ENCODE data around the gene ASXL1.

ASXL1 gene

DNA sequence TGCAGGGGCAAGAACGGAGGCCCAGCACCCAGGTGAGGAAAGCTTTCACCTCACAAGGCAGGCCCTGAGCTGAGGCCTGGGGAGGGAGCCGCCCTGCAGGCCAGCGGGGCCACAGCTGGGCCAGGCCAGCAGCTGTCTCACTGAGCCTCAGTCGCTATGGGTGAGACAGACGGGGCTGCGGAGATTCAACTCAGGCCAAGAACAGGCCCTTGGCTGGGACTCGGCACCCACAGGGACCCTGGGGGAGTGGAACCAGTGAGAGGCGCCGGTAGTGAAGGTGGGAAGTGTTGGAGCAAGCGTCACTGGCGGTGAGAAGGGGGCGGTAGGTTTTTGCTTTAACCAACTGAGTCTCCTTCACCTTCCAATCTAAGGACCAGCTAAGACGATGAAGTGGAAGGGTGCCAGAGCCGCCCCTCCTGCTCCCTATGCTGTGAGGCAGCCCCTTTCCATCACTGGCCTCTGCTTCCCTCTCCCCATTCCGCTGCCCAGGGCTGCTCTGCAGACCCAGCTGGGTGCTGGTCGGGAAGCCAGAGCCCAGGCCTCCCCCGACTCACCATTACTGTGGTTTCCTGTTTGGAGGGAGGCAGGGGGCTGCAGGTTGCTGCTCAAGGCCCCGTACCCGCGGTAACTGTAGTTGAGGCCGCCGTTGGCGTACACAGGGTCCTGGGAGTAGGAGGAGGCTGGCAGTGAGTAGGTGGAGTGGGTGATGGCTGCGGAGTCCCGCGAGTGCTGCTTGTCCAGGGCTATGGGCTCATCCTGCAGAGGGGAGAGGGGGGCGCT is 93.7 kb downstream of the ASXL1 start:
- peak in 1 of 51 donors; percentile 14 for DNase-seq

DNA sequence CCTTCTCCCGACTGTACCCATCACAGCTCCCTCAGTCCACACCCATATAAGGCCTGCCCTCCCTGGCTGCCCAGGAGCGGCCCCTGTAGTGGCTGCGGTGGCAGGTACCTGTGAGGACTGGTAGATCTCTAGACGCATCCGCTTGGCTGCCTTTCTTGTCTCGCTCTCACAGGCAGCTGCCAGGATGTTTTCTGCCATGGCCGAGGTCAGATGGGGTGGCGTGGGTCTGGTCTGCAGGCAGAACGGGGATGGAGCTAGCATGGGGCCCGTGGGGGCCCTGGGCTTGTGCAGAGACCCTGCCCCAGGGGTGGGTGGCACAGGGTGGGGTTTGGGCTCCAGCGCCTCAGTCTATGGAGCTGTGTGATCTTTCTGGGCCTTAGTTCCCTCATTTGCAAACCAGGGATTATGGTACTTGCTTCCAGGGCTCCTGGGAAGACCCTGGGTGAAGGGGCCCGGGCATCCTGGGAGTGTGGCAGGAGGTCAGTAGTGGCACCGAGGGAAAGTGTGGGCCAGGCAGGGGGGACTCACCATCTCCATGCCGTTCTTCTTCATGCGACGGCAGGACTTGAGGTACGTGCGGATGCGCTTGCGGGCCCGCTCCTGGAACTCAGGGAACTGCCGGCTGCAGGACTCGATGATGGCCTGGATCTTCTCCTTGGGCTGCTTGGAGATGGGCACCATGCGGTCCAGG is 94.8 kb downstream of the ASXL1 start:
- no peak for DNase-seq

GRCh38 chr20:32453467-32454163 is 95.5 kb downstream of the ASXL1 start:
- DNase-seq, result no peak

DNA sequence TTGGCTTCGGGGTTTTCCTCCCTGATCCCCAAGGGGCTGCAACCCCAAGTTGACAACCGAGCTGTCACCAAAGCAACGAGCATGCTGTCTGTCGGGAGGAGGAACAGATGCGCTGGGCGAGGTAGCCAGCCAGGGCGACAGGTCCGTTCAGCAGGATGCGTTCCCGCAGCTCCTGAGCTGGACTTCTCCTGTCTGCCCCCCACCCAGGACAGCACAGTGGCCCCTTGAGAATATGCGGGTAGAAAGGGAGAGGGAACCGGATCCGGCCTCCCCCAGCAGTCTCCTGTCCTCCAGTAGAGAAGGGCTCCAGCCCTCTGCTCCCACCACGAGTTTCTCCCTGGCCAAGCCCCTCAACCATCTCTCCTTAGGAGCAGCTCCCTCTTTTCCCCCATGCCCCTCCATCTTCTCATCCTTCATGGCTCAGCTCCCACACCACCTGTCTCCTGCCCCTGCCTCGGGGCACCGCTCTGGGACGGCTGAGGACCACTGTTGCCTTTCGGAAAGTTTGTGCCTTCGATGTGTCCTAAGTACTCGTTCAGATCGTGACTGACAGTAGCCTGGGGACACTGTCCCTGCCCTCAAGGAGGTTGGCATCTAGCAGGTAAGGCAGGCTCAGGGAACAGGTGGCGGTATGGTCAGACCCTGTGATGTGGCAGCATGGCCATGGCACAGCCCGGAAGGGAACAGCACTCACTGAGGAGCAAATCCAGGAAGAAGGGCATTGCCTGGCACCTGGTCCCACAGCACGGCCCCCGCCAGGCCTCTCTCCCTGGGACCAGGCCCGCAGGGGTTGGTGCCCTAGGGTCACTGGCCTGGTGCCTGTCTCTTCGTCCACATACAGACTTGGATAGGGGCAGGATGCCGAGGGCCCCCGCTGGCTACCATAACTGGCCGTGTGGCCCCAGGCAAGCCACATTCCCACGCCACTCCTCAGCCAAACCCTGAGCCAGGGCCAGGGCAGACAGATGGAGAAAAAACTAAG is 96.3 kb downstream of the ASXL1 start:
- DNase-seq, result no peak

- DNase-seq, result no peak
Measured at GRCh38 chr20:32455171-32455900, 97.2 kb downstream of the ASXL1 start.

DNA sequence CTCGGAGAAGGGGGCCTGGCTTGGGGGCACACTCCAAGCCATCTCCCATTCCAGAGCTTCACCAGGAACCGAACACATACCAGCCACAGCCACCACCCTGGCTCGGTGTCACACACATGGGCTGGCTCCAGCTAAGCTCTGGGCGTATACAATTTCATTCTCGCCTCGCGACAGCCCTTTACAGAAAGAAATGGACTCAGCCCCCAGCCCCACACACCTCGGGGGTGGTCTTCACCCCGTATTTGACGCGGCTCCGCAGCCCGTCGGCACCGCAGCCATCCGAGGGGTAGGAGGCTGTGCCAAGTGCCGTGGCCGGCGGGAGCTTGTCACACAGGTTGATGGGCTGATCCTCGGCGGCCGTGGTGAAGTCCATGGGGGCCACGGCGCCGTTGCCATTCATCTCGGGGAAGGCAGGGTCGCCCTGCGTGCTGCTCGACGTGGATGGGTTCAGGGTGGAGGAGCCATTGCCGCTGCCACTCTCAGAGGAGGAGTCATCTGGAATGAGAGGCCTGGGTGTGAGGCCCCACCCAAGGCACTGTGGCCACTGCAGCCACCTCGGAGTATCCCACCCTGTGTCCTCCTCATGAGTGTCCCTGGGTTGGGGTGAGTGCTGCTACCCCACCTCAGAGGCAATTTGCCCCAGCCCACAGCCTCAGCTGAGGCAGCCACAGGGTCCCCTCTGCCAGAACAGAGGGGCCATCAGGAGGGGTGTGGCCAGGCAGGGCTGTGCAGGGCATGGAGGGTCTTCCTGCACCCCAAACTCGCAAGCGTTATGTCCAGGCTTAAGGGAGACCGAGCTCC is 98.0 kb downstream of the ASXL1 start:
- DNase-seq, result no peak

DNA sequence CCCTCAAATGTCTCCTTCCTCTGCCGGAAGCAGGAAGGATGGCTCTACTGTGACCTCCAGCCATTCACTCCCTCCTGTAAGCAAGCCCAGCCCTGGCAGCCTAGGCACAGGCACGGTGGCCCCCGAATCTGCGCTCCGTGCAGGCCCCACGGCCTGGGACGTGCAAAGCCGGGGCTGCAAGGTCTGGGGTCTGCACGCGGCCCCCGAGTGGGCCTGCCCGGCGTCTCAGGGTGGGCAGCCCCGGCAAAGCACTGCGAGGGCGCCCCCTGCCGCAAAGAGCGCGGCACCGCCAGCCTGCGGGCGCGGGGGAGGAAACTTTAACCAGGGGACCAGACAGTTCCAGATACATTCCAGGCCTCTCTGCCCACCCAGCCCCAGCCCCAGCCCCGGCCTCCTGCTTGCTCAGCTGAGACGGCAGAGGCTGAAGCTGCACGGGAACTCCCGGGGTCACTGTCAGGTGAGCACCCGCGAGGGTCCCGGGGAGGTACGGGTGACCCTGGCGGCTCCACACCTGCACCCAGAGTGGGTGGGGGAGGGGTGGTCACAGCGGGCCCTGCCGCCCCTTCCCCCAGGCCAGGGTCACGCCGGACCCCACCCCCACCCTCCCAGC is 98.8 kb downstream of the ASXL1 start:
- peak in 36 of 51 donors; percentile 15 to 75 (median 50) for DNase-seq

DNA sequence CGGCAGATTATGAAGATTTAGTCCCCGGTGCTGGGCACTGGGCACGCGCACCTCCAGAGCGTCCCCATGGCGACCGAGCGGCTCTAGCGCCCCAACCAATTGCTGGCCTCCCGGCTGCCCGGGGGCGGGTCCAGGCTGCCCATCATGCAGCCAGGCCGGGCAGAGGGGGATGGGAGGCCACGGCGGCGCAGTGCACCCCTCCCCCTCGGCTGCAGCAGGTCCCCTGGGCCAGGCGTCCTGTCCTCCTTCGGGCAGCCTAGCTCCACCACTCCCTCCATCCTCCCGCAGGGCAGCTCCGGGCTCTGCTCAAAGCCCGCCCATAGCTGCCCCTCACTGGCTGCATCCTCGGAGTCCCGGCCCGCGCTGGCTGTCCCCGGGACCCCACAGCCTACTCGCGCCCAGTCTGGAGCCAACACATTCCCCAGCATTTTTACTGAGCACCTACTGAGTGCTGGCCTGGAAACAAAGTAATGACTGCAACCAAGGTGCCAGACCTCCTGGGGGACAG is 99.4 kb downstream of the ASXL1 start:
- peak in 48 of 51 donors; percentile 33 to 89 (median 73) for DNase-seq

DNA sequence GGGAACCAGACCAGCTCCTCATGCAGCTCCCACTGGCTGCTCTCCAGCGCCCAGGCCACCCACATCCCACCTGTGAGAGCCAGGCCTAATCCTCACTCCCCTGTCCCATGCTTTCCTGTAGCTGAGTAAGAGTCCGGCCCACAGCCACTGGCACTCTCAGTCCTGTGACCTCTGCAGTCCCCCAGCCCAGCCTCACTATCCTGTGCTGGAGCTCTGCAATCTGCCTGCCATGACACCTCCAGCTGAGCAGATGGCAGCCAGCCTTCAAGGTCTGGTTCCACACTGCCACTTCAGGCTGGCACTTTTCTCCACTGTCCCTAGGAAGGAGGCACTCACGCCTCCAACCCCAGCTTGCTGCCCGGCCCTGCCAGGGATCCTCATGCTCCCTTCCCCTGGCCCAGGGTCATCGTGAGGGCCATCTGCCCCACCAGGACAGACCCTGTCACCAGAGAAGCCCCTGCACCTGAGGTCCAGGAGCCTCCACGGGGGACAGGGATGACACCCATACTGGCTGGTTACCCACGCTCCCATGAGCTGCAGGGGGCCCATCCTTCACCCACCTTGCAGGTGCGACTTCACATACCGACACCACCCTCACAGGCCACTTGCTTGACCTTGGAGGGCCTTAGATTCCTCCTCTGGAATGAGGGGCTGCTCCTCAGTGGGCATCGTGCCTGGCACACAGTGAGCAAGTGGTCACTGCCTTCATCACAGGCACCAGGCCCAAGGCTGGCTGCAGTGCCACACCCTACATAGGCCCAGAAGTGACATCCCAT is 100.1 kb downstream of the ASXL1 start:
- DNase-seq, result peak in 1 of 51 donors; percentile 51

- DNase-seq, result no peak
Measured at GRCh38 chr20:32458837-32459220, 100.7 kb downstream of the ASXL1 start.

- no peak for DNase-seq
Measured at GRCh38 chr20:32460231-32460630, 102.1 kb downstream of the ASXL1 start.

DNA sequence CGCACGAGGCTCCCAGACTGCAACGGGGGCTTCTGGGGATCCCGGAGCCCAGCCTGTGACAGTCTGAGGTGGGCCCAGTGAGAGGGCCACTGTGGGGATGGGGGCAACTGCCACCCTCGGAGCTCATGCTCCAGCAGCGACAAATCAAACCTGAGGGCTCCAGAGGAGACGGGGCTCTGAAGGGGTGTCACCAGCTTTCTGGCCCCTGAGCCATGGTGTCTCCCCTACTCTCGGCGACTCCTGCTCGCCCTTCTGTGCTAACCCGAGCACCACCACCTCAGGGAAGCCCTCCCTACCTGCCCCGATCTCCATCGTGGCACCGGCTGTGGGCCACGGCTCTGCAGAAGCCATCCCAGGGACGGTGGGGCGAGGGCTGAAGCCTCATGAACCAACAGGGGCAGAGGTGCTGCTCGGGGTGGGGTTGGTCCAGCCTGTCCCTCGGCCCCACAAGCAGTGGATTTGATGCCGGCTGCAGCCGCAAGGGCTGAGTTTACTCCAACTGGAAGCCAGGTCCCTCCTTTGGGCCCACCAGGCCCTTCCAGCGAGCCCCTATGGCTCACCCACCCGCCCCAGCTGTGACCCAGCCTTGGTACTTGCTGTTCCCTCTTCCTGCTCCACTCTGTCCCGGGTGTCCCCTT is 102.7 kb downstream of the ASXL1 start:
- no peak for DNase-seq

DNA sequence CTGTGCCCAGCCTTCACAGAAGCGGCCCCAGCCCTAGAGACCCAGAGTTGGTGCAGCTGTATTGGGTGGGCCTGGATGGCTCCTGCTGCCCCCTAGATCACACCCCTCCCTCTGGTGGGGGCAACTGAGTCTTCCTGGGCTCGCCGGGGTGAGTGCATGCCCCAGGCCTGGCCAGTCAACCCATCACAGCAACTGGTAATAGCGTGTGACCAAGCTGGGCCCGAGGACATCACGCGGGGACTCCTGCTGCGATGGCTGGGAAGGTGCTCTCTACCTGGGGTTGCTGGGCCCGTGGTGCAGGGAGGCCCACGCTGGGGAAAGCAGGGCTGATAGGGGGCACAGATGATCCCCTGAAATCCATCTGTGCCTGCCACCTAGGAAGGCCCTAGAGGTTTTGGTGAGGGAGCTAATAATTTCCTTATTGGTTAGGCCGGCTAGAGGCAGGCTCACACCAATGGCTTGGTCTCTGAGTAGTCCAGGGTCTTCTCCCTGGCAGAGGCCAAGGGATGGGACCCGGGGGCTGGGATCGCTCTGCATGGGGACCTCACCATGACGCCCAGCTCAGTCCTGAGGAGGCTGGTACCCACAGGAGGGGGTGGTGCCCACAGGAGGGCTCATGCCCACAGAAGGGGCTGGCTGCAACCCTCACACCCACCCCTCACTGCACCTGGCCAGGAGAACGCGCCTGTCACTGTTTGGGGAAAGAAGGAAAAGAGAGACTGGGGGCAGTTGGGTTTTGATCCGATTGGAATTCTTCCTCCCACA is 103.9 kb downstream of the ASXL1 start:
- no peak for DNase-seq

DNA sequence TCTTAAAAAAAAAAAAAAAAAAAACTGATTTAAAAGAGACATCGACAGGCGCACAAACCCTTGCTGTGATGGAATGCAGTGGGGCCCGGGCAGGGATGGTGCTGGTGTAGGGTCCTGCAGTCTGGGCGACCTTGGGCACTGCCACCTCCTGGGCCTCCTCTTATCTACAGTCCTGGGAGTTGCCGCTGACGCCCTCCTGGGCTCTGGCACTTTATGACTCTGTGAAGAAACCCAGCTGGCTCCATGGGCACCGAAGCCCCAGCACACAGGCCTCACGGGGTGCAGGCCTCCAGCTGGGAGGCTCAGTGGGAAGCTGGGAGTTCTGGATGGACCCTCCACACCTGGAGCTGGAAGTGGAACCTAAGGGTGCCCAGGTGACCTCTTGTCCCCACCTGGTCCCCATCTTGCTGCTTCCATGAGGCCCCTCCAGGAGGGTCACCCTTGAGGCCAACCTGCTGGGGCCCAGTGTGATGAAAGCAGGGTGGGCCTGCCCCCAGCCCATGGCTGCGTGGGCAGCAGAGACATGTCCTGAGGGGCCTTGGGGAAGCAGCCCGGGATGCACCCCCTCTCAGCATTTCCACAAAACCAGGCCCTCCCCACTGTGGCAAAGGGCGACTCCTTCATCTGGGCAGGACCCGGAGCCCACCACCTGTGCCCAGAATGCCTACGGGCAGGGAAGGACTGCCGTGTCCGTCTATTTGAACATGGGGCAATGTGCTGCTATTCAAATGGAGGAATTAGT is 104.9 kb downstream of the ASXL1 start:
- peak in 8 of 51 donors; percentile 24 to 80 (median 56) for DNase-seq

- DNase-seq, result peak in 49 of 51 donors; percentile 34 to 99 (median 85)
Measured at GRCh38 chr20:32463642-32464400, 105.7 kb downstream of the ASXL1 start.

Measured in hypothalamus (tissue), 51 donors.